Forelimb muscle (tissue), 1 donor: ENCODE measurements around the gene BUB1B. TPM values are rescaled to one million over a fixed set of nuclear protein-coding genes. Genes with fewer than 3 reads are reported as not detected.
A peak's percentile ranks its signal among the peaks of the same experiment; 100 is the strongest.

Experiments used
- DNase-seq: peaks from one replicate; pipeline ENCODE4 v3.0.0-alpha.2; 2013; ENCODE audit warnings: low read depth
- polyA plus RNA-seq: library from polyadenylated mRNA; unstranded; fragments of 120-200 nt; gene quantifications from one replicate; pipeline ENCODE4 v1.2.1, GENCODE V29; 2013; ENCODE audit not compliant: insufficient read length

The BUB1B gene
- polyA plus RNA-seq, 1 donor: 8.8 TPM

GRCh38 chr15:40183636-40184463 is 23.0 kb downstream of the BUB1B start:
- no peak for DNase-seq

- DNase-seq: no peak
These were observed 29.7 kb downstream of the BUB1B start for GRCh38 chr15:40190591-40190990.

- DNase-seq: no peak
These were observed 32.1 kb downstream of the BUB1B start for GRCh38 chr15:40192942-40193341.

- no peak for DNase-seq
These were observed 36.6 kb downstream of the BUB1B start for GRCh38 chr15:40197434-40197833.

- no peak for DNase-seq
These were observed 37.7 kb downstream of the BUB1B start for GRCh38 chr15:40198355-40199085.

GRCh38 chr15:40204100-40204499 is 43.2 kb downstream of the BUB1B start:
- DNase-seq: no peak

GRCh38 chr15:40217166-40217824 is 56.4 kb downstream of the BUB1B start:
- peak; percentile 59 for DNase-seq

GRCh38 chr15:40219801-40220200 is 58.9 kb downstream of the BUB1B start:
- DNase-seq: no peak

GRCh38 chr15:40222131-40222530 is 61.3 kb downstream of the BUB1B start:
- no peak for DNase-seq

GRCh38 chr15:40226736-40227135 is 65.9 kb downstream of the BUB1B start:
- no peak for DNase-seq

GRCh38 chr15:40229316-40229715 is 68.4 kb downstream of the BUB1B start:
- DNase-seq: no peak

GRCh38 chr15:40229956-40230355 is 69.1 kb downstream of the BUB1B start:
- DNase-seq: no peak

GRCh38 chr15:40232625-40233070 is 71.8 kb downstream of the BUB1B start:
- no peak for DNase-seq

GRCh38 chr15:40233727-40234577 is 73.1 kb downstream of the BUB1B start:
- no peak for DNase-seq

GRCh38 chr15:40234783-40235182 is 73.9 kb downstream of the BUB1B start:
- DNase-seq: no peak

- no peak for DNase-seq
These were observed 74.5 kb downstream of the BUB1B start for GRCh38 chr15:40235201-40235885.

- DNase-seq: no peak
These were observed 77.9 kb downstream of the BUB1B start, which contains the start of gene PAK6 for GRCh38 chr15:40238532-40239403. TSS of gene PAK6 (plus strand) at chr15:40239063. CDS start at chr15:40264786, 25,723 bp downstream.

- no peak for DNase-seq
These were observed 78.5 kb downstream of the BUB1B start for GRCh38 chr15:40239404-40239692.

GRCh38 chr15:40239693-40240618 is 79.1 kb downstream of the BUB1B start:
- no peak for DNase-seq
